Heart left ventricle (tissue), 16 donors: ENCODE data around the gene SSX2IP. TPM values are rescaled to one million over a fixed set of nuclear protein-coding genes. Genes with fewer than 3 reads are reported as not detected.
"Not testable (repeated sequence)": the region's sequence is repeated elsewhere in the genome, so short reads cannot be mapped to it uniquely, and the experiment has no call there.

Source experiments
- ATAC-seq, 4 donors: fragments of 200-7000 bp; cut with Tn5 transposase; one replicate each; pipeline ENCODE4 v1.9.1; 2020 to 2022; ENCODE audit warnings: moderate library complexity in 4 of 4, mild to moderate bottlenecking in 3 of 4, moderate number of reproducible peaks in 1 of 4
- DNase-seq, 5 donors: peaks; one replicate each; pipeline ENCODE4 v3.0.0-alpha.2; 2020
- H3K27ac ChIP-seq, 12 donors: fragments of 200-600 bp; sonication (generic) in 4 of 12; one replicate each; pipeline versions ENCODE4 v1.5.0 to v1.8.0; 2016 to 2022; ENCODE audit warnings: mild to moderate bottlenecking in 2 of 12
- H3K27me3 ChIP-seq, 9 donors: fragments of 200-600 bp; sonication (generic) in 2 of 9; one replicate each; pipeline versions ENCODE4 v1.5.1 to v1.8.0; 2016 to 2022; ENCODE audit warnings: mild to moderate bottlenecking in 3 of 9
- H3K36me3 ChIP-seq, 9 donors: fragments of 200-600 bp; sonication (generic) in 2 of 9; one replicate each; pipeline versions ENCODE4 v1.5.0 to v1.8.0; 2018 to 2022; ENCODE audit warnings: mild to moderate bottlenecking in 2 of 9
- H3K4me1 ChIP-seq, 12 donors: fragments of 200-600 bp; sonication (generic) in 4 of 12; one replicate each; pipeline versions ENCODE4 v1.5.0 to v1.8.0; 2016 to 2022; ENCODE audit warnings: mild to moderate bottlenecking in 3 of 12
- H3K4me3 ChIP-seq, 12 donors: fragments of 200-600 bp; sonication (generic) in 4 of 12; one replicate each; pipeline versions ENCODE4 v1.5.0 to v1.8.0; 2017 to 2022; ENCODE audit warnings: mild to moderate bottlenecking in 9 of 12, moderate library complexity in 4 of 12
- H3K9me3 ChIP-seq, 12 donors: fragments of 200-600 bp; sonication (generic) in 4 of 12; one replicate each; pipeline versions ENCODE4 v1.5.0 to v1.8.0; 2016 to 2022; ENCODE audit warnings: mild to moderate bottlenecking in 1 of 12
- POLR2A ChIP-seq, 2 donors: fragments of 450-650 bp; IDR thresholded peaks; one replicate each; pipeline ENCODE4 v1.6.1; 2017; ENCODE audit warnings: antibody characterized with exemption in 2 of 2, mild to moderate bottlenecking in 2 of 2, moderate library complexity in 2 of 2
- WGBS, 4 donors: extraction: QIAGEN DNeasy Blood & Tissue Kit in 2 of 4; methylation state at CpG; one replicate each; pipeline versions ENCODE4 v1.1.5 to v1.1.7; 2013 to 2018; 5-methylcytosine and 5-hydroxymethylcytosine counted together
- intact Hi-C, 10 donors: fragments of 100-400 bp; cut with DNase I; formaldehyde crosslinking; loops; one replicate each; pipeline versions ENCODE4 v1.11.1 to v1.14.2; 2022
- polyA plus RNA-seq, 2 donors: library from polyadenylated mRNA; stranded (reverse); fragments of 200-250 nt; gene quantifications; one replicate each; pipeline ENCODE4 v1.2.3, GENCODE V29; 2013
- total RNA-seq, 9 donors: library from RNA; depleted of rRNA in 2 of 9; stranded (reverse); fragments of >200 nt in 2 of 9; fragmentation: NEBNext Ultra II Directional in 3 of 9; extraction: Animal tissue kit (Norgen Biotek cat#: 25700) in 3 of 9; gene quantifications; one replicate each; pipeline versions ENCODE4 v1.1.0 to v1.2.4, GENCODE V29; 2016 to 2023
- TF ChIP-seq, protein P1 (sequence below), 12 donors: fragments of 200-600 bp; sonication (generic) in 4 of 12; IDR thresholded peaks; one replicate each; pipeline versions ENCODE4 v1.5.0 to v1.8.0; 2018 to 2022; ENCODE audit warnings: antibody characterized with exemption in 12 of 12, mild to moderate bottlenecking in 5 of 12
- donor health status: ischemic (EF 13 %, LVEDD 7.1; RV severe dilation, severe dysfunction).
- donor health status: healthy with polysubstance abuse.
- donor health status: DM: no; HTN: yes; CAD: no.
- donor health status: DM: no; HTN: no; CAD: no.
- donor health status: ischemic (EF 25% LVEDD 6.9; RV normal size, moderate dysfunction).
- donor health status: ischemic (EF 25% LVEDD 5.7; RV mildly dilated, moderate dysfunction).
- donor health status: healthy.
- donor health status: DM: yes; HTN: yes; CAD: no.
- donor health status: ischemic (EF 35%, LVEDD 5.7; RV mildly dilated, moderate dysfunction).
- donor health status: nonischemic (EF 11% LVEDD 7.7; RV severe dilation, severe dysfunction).
- donor health status: DM: yes; HTN: yes; CAD: no.
- donor health status: PGD.
- donor health status: ischemic (EF 29% LVEDD 5.4; RV normal size, mild dysfunction).
- donor health status: nonischemic (EF 23%, LVEDD 6.1; RV moderate dilation, normal function).

Gene SSX2IP
- total and polyA plus RNA-seq, 11 donors, result 2.6 to 18.5 (median 13.7) TPM

DNA sequence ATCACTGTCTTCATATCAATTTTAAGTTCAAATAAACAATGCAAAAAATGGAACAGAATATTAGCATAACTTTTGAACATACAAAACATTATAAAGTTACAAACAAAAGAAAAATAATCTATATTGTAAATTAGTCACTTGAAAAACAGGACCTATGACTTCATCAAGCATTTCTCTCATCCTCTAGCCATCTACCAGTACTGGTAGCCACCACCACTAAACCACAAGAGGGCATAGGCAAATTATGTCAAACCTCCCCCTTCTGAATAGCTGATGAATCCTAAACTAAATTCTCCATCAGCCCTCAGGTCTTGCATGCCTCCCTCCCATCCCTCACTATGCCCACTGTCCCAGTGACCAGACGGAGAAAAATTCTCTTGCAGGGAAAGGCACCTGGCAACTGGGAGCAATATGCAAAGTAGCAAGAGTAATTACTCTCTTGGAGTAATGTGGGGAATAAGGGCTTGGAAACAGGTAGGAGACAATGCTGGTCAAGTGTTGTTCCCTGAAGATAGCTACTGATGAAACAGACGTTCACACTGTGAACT is 37.1 kb downstream of the SSX2IP start:
- Histone ChIP-seq H3K27ac (no peak overlapping the region), H3K4me3 (no peak overlapping the region), H3K27me3 (no peaks in the 10 kb centered on the region), H3K4me1 (no peaks in the 10 kb centered on the region), H3K9me3 (no peaks in the 10 kb centered on the region), H3K36me3 (peaks cover 0 to 74% (median 34%) of the 10 kb centered on the region in 9 donors)
- no peak for ATAC-seq
- no peak for DNase-seq
- WGBS, 4 donors, result 93 to 96% (median 94%) methylated on average over 2 of the region's 2 CpGs
- TF ChIP-seq, protein P1, sequence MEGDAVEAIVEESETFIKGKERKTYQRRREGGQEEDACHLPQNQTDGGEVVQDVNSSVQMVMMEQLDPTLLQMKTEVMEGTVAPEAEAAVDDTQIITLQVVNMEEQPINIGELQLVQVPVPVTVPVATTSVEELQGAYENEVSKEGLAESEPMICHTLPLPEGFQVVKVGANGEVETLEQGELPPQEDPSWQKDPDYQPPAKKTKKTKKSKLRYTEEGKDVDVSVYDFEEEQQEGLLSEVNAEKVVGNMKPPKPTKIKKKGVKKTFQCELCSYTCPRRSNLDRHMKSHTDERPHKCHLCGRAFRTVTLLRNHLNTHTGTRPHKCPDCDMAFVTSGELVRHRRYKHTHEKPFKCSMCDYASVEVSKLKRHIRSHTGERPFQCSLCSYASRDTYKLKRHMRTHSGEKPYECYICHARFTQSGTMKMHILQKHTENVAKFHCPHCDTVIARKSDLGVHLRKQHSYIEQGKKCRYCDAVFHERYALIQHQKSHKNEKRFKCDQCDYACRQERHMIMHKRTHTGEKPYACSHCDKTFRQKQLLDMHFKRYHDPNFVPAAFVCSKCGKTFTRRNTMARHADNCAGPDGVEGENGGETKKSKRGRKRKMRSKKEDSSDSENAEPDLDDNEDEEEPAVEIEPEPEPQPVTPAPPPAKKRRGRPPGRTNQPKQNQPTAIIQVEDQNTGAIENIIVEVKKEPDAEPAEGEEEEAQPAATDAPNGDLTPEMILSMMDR (IDR thresholded peaks at IDR 0.05), result no peak
- no peak for TF ChIP-seq POLR2A (IDR thresholded peaks at IDR 0.05)
- intact Hi-C loops, result no loop called here

DNA sequence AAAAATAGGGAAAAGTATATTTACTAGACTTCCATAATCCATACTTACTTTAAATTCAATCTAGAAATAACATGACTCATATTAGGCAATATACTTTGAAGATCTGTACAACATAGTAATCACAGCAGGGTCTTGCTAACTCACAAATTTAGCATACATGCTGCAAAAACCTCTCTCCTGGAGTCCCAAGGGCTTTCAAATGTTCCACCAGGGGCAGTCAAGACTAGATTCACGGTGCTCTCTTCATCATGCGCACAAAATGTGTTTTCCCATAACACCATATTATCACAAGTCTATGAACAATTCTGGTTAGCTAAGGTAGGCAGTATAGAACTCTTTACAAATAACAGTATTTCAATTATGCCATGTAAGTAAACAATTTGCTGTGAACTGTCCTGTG is 45.8 kb downstream of the SSX2IP start:
- peaks cover 0 to 4% (median 0%) of the 10 kb centered on the region in 12 donors for H3K4me1 ChIP-seq
- ATAC-seq (no peak), DNase-seq (no peak)
- TF ChIP-seq POLR2A (IDR thresholded peaks at IDR 0.05), result no peak
- TF ChIP-seq, protein P1 (IDR thresholded peaks at IDR 0.05), result no peak
- H3K4me3 ChIP-seq, result no peak overlapping the region
- peaks cover 0 to 36% (median 14%) of the 10 kb centered on the region in 9 donors for H3K36me3 ChIP-seq
- no peak overlapping the region for H3K27ac ChIP-seq
- no peaks in the 10 kb centered on the region for H3K9me3 ChIP-seq
- 82 to 95% (median 90%) methylated on average over 2 of the region's 2 CpGs for WGBS, 4 donors
- intact Hi-C loops, result loop anchor here in 1 of 10 donors (5.0 to 10.0 kb wide), 2 partner anchors 60 to 557 kb away; no protein-coding TSS in a partner anchor
- no peaks in the 10 kb centered on the region for H3K27me3 ChIP-seq

DNA sequence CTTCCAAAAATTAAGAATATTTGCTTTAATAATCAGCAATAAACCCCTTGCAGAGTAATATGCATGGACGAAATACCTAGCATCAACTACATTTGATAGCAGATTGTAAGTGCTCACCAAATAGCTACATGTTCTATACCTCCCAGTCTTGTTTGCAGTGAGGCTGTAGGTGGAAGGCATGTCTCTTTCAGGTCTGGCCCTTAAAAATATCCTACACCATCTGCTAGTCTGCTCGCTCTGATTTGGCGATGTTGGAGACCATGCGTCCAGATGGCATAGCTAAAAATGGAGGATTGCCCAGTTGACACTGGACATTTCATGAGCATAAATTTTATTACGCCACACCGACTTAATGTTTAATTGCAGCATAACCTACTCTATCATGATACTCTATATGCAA is 47.1 kb downstream of the SSX2IP start:
- TF ChIP-seq, protein P1 (IDR thresholded peaks at IDR 0.05), result no peak
- no peak for TF ChIP-seq POLR2A (IDR thresholded peaks at IDR 0.05)
- intact Hi-C loops, result loop anchor here in 1 of 10 donors (5.0 to 10.0 kb wide), 2 partner anchors 58 to 556 kb away; no protein-coding TSS in a partner anchor
- Histone ChIP-seq H3K4me1 (peaks cover 0 to 4% (median 0%) of the 10 kb centered on the region in 12 donors), H3K27ac (no peak overlapping the region), H3K36me3 (peaks cover 0 to 26% (median 12%) of the 10 kb centered on the region in 9 donors), H3K27me3 (no peaks in the 10 kb centered on the region), H3K9me3 (no peaks in the 10 kb centered on the region), H3K4me3 (no peak overlapping the region)
- ATAC-seq (no peak), DNase-seq (no peak)
- WGBS, 4 donors, result 65 to 78% (median 67%) methylated on average over 6 of the region's 6 CpGs

DNA sequence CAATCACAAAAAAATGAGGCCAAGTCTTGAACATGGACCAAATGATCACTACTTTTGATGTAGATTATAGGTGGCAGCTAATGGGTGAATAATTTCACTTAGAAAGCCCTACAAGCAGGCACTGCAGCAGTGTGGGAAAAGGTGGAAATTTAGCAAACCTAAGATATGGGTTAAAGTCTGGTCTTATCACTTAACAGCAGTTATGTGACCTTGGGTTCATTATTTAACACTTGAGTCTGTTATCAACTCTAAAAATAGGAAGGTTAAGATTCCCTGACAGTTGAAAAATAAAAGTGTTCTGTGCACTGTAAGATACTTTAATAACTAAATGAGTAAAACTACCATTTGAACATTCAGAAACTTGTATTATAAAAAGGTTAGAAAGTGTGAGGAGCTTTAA is 47.5 kb downstream of the SSX2IP start:
- ATAC-seq (no peak), DNase-seq (no peak)
- H3K9me3 ChIP-seq, result no peaks in the 10 kb centered on the region
- TF ChIP-seq POLR2A (IDR thresholded peaks at IDR 0.05), result no peak
- TF ChIP-seq, protein P1 (IDR thresholded peaks at IDR 0.05), result no peak
- peaks cover 0 to 24% (median 8%) of the 10 kb centered on the region in 9 donors for H3K36me3 ChIP-seq
- intact Hi-C loops, result loop anchor here in 1 of 10 donors (5.0 to 10.0 kb wide), 2 partner anchors 58 to 555 kb away; no protein-coding TSS in a partner anchor
- H3K4me1 ChIP-seq, result peaks cover 0 to 4% (median 0%) of the 10 kb centered on the region in 12 donors
- H3K27ac ChIP-seq, result no peak overlapping the region
- no peaks in the 10 kb centered on the region for H3K27me3 ChIP-seq
- H3K4me3 ChIP-seq, result no peak overlapping the region

DNA sequence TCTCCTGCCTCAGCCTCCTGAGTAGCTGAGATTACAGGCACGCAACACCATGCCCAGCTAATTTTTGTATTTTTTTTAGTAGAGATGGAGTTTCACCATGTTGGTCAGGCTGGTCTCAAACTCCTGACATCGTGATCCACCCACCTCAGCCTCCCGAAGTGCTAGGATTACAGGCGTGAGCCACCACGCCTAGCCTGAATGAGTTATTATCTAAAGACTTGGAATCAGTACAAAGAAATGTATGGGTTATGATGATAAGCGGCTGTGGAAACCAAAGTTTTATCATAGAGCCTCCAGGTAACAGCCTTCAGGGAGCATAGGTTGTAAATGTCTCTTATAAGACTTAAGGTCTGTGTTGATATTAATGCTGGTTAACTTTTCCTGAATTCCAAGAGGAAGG is 50.5 kb downstream of the SSX2IP start:
- H3K27me3 ChIP-seq, H3K9me3 ChIP-seq, ATAC-seq, H3K4me1 ChIP-seq, H3K27ac ChIP-seq, H3K4me3 ChIP-seq, DNase-seq, H3K36me3 ChIP-seq: not testable (repeated sequence)
- WGBS, 4 donors, result 86 to 96% (median 91%) methylated on average over 6 of the region's 6 CpGs
- intact Hi-C loops, result loop anchor here in 1 of 10 donors (5.0 to 10.0 kb wide), 2 partner anchors 55 to 552 kb away; no protein-coding TSS in a partner anchor
